Measurements from ENCODE around the gene HNF1A. TPM values are rescaled to one million over a fixed set of nuclear protein-coding genes. Genes with fewer than 3 reads are reported as not detected.

Gene HNF1A
- total and polyA plus RNA-seq, 4 donors: 8.2 to 19.8 (median 10.6) TPM

DNA sequence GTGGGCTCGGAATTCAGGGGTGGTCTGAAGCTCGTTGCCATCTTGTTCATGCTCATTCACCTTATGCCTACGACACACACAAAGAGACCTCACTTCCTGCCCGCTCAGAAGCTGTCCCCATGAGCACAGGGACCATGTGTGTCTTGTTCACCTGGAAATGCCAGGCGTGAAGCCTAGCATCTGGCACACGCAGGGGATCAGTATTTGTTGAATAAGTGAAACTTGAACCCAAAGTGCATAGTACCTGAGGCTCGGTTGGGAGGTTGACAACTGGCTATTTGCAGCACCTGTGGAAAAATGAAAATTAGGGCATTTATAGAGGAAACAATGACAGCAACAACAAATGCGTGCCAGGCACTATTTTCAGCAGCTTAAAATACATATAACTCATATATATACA lies 32.5 kb downstream of the HNF1A start:
- Histone ChIP-seq H3K9ac (ENCODE audit: low read depth in 1 of 2, low read length in 2 of 2) (no peak overlapping the region), H3K36me3 (ENCODE audit: control insufficient read depth in 4 of 4, insufficient read depth in 3 of 4, low read depth in 1 of 4, low read length in 3 of 4) (peaks cover 0 to 24% (median 6%) of the 10 kb centered on the region in 4 donors), H3K9me3 (ENCODE audit: control insufficient read depth in 4 of 4, low read length in 3 of 4) (no peaks in the 10 kb centered on the region), H3K27me3 (ENCODE audit: control insufficient read depth in 4 of 4, insufficient read depth in 4 of 4, low read length in 3 of 4) (no peaks in the 10 kb centered on the region), H3K4me1 (ENCODE audit: control insufficient read depth in 4 of 4, insufficient read depth in 4 of 4, low read length in 3 of 4) (peaks cover 0 to 21% (median 14%) of the 10 kb centered on the region in 4 donors), H3K4me3 (ENCODE audit: low read depth in 1 of 3, low read length in 3 of 3) (no peak overlapping the region), H3K27ac (ENCODE audit: low read depth in 1 of 2, low read length in 2 of 2) (no peak overlapping the region)
- WGBS: 60% methylated on average over 8 of the region's 8 CpGs
- no peak for TF ChIP-seq FOXA1 (IDR thresholded peaks at IDR 0.05)
- peak in 1 of 2 donors; percentile 50 for TF ChIP-seq HNF4A (conservative IDR thresholded peaks at IDR 0.05)
- no peak for DNase-seq (ENCODE audit: low spot score)

DNA sequence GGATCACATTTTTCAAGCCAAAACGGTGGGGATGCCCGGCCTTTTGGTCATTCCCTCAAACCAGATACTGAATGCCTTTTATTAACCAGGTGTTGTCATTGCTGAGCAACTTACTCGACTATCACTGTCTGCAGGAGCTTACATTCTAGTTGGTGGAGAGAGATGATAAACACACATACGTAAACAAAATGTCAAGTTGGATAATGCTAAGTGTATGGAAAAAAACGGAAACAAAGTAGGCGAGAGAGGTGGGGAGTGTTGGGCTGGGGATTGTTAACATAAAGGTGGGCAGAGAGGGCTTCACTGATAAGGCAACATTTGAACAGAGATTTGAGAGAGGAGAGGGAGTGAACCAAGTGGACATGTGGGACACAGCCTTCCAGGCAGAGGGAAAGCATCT lies 33.5 kb downstream of the HNF1A start:
- Histone ChIP-seq H3K9me3 (ENCODE audit: control insufficient read depth in 4 of 4, low read length in 3 of 4) (no peaks in the 10 kb centered on the region), H3K9ac (ENCODE audit: low read depth in 1 of 2, low read length in 2 of 2) (no peak overlapping the region), H3K27ac (ENCODE audit: low read depth in 1 of 2, low read length in 2 of 2) (no peak overlapping the region), H3K4me1 (ENCODE audit: control insufficient read depth in 4 of 4, insufficient read depth in 4 of 4, low read length in 3 of 4) (peaks cover 0 to 23% (median 16%) of the 10 kb centered on the region in 4 donors), H3K27me3 (ENCODE audit: control insufficient read depth in 4 of 4, insufficient read depth in 4 of 4, low read length in 3 of 4) (no peaks in the 10 kb centered on the region), H3K4me3 (ENCODE audit: low read depth in 1 of 3, low read length in 3 of 3) (no peak overlapping the region), H3K36me3 (ENCODE audit: control insufficient read depth in 4 of 4, insufficient read depth in 3 of 4, low read depth in 1 of 4, low read length in 3 of 4) (peaks cover 0 to 24% (median 6%) of the 10 kb centered on the region in 4 donors)
- WGBS: 82% methylated on average over 6 of the region's 6 CpGs
- no peak for DNase-seq (ENCODE audit: low spot score)
- TF ChIP-seq EGR1 (IDR thresholded peaks at IDR 0.05; ENCODE audit: low read depth in 2 of 2) (no peak), ZBTB33 (IDR thresholded peaks at IDR 0.05) (no peak), FOXA2 (IDR thresholded peaks at IDR 0.05) (no peak), SP1 (IDR thresholded peaks at IDR 0.05) (no peak), CTCF (IDR thresholded peaks at IDR 0.05; ENCODE audit: low read depth, low read length, missing input control) (no peak), TAF1 (conservative IDR thresholded peaks at IDR 0.05) (no peak), GABPA (IDR thresholded peaks at IDR 0.05 in 1 of 2, conservative IDR thresholded peaks at IDR 0.05 in 1 of 2) (no peak), FOXA1 (IDR thresholded peaks at IDR 0.05) (no peak), NR2F2 (IDR thresholded peaks at IDR 0.05) (no peak), RXRA (IDR thresholded peaks at IDR 0.05) (no peak), YY1 (IDR thresholded peaks at IDR 0.05) (no peak), RAD21 (IDR thresholded peaks at IDR 0.05) (no peak), HNF4A (conservative IDR thresholded peaks at IDR 0.05) (no peak), HNF4G (IDR thresholded peaks at IDR 0.05) (no peak)
- TF ChIP-seq, protein P1, sequence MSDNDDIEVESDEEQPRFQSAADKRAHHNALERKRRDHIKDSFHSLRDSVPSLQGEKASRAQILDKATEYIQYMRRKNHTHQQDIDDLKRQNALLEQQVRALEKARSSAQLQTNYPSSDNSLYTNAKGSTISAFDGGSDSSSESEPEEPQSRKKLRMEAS (IDR thresholded peaks at IDR 0.05): no peak
- TF ChIP-seq, protein P2, sequence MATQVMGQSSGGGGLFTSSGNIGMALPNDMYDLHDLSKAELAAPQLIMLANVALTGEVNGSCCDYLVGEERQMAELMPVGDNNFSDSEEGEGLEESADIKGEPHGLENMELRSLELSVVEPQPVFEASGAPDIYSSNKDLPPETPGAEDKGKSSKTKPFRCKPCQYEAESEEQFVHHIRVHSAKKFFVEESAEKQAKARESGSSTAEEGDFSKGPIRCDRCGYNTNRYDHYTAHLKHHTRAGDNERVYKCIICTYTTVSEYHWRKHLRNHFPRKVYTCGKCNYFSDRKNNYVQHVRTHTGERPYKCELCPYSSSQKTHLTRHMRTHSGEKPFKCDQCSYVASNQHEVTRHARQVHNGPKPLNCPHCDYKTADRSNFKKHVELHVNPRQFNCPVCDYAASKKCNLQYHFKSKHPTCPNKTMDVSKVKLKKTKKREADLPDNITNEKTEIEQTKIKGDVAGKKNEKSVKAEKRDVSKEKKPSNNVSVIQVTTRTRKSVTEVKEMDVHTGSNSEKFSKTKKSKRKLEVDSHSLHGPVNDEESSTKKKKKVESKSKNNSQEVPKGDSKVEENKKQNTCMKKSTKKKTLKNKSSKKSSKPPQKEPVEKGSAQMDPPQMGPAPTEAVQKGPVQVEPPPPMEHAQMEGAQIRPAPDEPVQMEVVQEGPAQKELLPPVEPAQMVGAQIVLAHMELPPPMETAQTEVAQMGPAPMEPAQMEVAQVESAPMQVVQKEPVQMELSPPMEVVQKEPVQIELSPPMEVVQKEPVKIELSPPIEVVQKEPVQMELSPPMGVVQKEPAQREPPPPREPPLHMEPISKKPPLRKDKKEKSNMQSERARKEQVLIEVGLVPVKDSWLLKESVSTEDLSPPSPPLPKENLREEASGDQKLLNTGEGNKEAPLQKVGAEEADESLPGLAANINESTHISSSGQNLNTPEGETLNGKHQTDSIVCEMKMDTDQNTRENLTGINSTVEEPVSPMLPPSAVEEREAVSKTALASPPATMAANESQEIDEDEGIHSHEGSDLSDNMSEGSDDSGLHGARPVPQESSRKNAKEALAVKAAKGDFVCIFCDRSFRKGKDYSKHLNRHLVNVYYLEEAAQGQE (IDR thresholded peaks at IDR 0.05): no peak
- TF ChIP-seq, protein P3, sequence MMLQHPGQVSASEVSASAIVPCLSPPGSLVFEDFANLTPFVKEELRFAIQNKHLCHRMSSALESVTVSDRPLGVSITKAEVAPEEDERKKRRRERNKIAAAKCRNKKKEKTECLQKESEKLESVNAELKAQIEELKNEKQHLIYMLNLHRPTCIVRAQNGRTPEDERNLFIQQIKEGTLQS (IDR thresholded peaks at IDR 0.05): no peak
